Nephron progenitor cell (in vitro differentiated cells): ENCODE results near the gene PIAS1.

ENCODE experiments used
- DNase-seq: peaks from one replicate; pipeline ENCODE4 v3.0.0; 2021
- H3K27ac Mint-ChIP-seq: 2 replicates; pipeline ENCODE4 v1.8.0; 2021; ENCODE audit warnings: mild to moderate bottlenecking, moderate library complexity, mixed read lengths
- H3K27me3 Mint-ChIP-seq: 2 replicates; pipeline ENCODE4 v1.8.0; 2021; ENCODE audit warnings: mild to moderate bottlenecking, low read depth, mixed read lengths; ENCODE audit not compliant: poor library complexity
- H3K36me3 Mint-ChIP-seq: 2 replicates; pipeline ENCODE4 v1.8.0; 2021; ENCODE audit warnings: low read depth, mixed read lengths
- H3K4me1 Mint-ChIP-seq: 2 replicates; pipeline ENCODE4 v1.8.0; 2021; ENCODE audit warnings: mixed read lengths
- H3K4me3 Mint-ChIP-seq: 2 replicates; pipeline ENCODE4 v1.8.0; 2021; ENCODE audit warnings: mild to moderate bottlenecking, moderate library complexity, mixed read lengths
- H3K9me3 Mint-ChIP-seq: 2 replicates; pipeline ENCODE4 v1.8.0; 2021; ENCODE audit warnings: mild to moderate bottlenecking, moderate library complexity, mixed read lengths
- TF ChIP-seq, protein P1 (sequence below): fragments of 200-600 bp; sonication (generic); IDR thresholded peaks from 2 replicates; pipeline ENCODE4 v1.5.0; 2021; ENCODE audit warnings: antibody characterized with exemption

PIAS1 gene

DNA sequence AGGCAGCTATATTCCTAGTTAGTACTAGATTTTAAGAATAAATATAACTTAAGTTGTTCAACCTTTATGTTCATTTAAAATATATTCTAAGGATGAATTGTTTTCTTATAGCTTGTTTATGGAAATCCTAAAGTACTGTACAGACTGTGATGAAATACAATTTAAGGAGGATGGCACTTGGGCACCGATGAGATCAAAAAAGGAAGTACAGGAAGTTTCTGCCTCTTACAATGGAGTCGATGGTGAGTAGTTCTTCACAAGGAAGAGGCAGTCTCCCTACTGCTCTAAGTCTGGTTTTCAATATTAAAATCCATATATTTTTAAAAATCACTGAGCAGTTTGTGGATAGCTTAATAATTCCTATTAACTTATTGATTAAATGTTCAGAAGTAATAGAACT is 121.4 kb downstream of the PIAS1 start:
- H3K4me3 Mint-ChIP-seq, result no peak overlapping the region
- H3K27ac Mint-ChIP-seq, result no peak overlapping the region
- peaks cover 69% of the 10 kb centered on the region for H3K36me3 Mint-ChIP-seq
- TF ChIP-seq, protein P1, sequence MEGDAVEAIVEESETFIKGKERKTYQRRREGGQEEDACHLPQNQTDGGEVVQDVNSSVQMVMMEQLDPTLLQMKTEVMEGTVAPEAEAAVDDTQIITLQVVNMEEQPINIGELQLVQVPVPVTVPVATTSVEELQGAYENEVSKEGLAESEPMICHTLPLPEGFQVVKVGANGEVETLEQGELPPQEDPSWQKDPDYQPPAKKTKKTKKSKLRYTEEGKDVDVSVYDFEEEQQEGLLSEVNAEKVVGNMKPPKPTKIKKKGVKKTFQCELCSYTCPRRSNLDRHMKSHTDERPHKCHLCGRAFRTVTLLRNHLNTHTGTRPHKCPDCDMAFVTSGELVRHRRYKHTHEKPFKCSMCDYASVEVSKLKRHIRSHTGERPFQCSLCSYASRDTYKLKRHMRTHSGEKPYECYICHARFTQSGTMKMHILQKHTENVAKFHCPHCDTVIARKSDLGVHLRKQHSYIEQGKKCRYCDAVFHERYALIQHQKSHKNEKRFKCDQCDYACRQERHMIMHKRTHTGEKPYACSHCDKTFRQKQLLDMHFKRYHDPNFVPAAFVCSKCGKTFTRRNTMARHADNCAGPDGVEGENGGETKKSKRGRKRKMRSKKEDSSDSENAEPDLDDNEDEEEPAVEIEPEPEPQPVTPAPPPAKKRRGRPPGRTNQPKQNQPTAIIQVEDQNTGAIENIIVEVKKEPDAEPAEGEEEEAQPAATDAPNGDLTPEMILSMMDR, result no peak
- no peak for DNase-seq
- H3K4me1 Mint-ChIP-seq, result no peaks in the 10 kb centered on the region
- H3K9me3 Mint-ChIP-seq, result no peaks in the 10 kb centered on the region
- no peaks in the 10 kb centered on the region for H3K27me3 Mint-ChIP-seq

- Mint-ChIP-seq H3K4me1 (no peaks in the 10 kb centered on the region), H3K9me3 (no peaks in the 10 kb centered on the region), H3K27ac (no peak overlapping the region), H3K4me3 (no peak overlapping the region), H3K27me3 (no peaks in the 10 kb centered on the region), H3K36me3 (peaks cover 69% of the 10 kb centered on the region)
- TF ChIP-seq, protein P1, result no peak
- no peak for DNase-seq
Observed at GRCh38 chr15:68176601-68177000, 122.5 kb downstream of the PIAS1 start.

- DNase-seq, result no peak
- H3K4me1 Mint-ChIP-seq, result no peaks in the 10 kb centered on the region
- TF ChIP-seq, protein P1, result no peak
- H3K27me3 Mint-ChIP-seq, result no peaks in the 10 kb centered on the region
- H3K36me3 Mint-ChIP-seq, result peaks cover 69% of the 10 kb centered on the region
- H3K4me3 Mint-ChIP-seq, result no peak overlapping the region
- no peak overlapping the region for H3K27ac Mint-ChIP-seq
- no peaks in the 10 kb centered on the region for H3K9me3 Mint-ChIP-seq
Observed at GRCh38 chr15:68177742-68178141, 123.6 kb downstream of the PIAS1 start.

DNA sequence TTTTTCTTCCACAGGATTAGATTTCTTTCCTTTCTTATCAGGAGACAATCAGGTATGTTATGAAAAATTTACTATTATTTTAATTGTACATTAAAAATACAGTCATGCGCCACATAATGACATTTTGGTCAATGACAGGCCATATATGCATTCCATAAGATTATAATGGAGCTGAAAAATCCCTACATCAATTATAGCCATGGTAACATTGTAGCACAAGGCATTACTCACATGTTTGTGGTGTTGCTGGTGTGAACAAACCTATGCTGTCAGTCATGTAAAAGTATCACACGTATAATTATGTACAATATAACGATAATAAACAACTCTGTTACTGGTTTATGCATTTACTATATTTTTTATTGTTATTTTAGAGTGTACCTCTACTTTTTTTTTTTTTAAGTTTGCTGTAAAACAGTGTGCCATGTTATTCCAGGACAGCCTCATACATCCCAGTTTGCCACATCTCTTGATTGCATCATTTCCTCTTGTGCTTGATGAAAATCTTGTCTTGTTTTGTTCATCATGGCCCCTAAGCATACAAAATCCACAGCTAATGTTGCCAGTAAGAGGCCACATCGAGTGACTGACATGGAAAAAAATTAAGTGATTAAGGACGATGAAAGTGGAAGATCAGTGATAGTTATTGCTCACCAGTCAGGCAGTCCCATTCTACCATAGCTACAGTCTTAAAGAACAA is 129.7 kb downstream of the PIAS1 start:
- TF ChIP-seq, protein P1, result no peak
- Mint-ChIP-seq H3K36me3 (peaks cover 75% of the 10 kb centered on the region), H3K27ac (no peak overlapping the region), H3K27me3 (no peaks in the 10 kb centered on the region), H3K4me3 (no peak overlapping the region), H3K4me1 (no peaks in the 10 kb centered on the region), H3K9me3 (no peaks in the 10 kb centered on the region)
- no peak for DNase-seq

DNA sequence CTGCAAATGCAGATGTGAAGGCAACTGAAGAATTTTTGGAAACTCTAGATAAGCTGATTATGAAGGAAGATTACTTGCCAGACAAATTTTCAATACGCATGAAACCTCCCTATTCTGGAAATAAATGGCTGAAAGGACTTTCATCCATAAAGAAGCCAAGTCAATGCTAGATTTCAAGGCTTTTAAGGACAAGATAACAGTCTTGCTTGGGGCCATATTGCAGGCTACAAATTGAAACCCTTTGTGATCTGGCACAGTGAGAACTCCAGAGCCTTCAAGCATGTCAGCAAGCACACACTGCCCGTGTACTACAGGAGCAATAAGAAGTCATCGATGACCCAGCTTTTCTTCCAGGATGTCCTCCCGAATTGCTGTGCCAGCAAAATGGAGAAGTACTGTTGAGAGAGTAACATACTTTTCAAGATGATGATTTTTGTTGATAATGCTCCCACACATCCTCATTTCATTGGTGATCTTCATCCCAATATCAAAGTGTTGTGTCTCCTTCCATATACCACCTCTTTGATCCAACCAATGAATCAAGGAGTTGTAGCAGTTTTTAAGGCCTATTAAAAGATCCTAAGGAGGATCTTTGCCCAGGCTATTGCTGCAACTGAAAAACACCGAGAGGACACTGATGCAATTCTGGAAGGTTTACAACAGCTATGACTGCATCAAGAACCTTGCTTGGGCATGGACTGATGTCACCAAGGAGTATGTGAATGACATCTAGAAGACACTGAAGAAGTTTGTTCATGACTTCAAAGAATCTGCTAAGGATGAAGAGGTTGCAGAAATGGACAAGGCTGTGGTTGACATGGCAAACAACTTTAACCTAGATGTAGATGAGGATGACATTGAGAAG is 130.7 kb downstream of the PIAS1 start:
- Mint-ChIP-seq H3K4me3 (no peak overlapping the region), H3K27me3 (no peaks in the 10 kb centered on the region), H3K27ac (no peak overlapping the region)

More for the DNA sequence above, 130.7 kb downstream of the PIAS1 start:
- Mint-ChIP-seq H3K4me1 (no peaks in the 10 kb centered on the region), H3K9me3 (no peaks in the 10 kb centered on the region), H3K36me3 (peaks cover 84% of the 10 kb centered on the region)
- no peak for DNase-seq
- TF ChIP-seq, protein P1, result no peak
